ENCODE data around the gene TTC23L.

Gene TTC23L

GRCh38 chr5:34834794-34835089 is 4.2 kb upstream of the TTC23L start:
- Histone ChIP-seq H3K27me3 (replicated peaks; ENCODE audit: control insufficient read depth, insufficient read depth, low read length) (no peaks in the 10 kb centered on the region), H3K4me3 (replicated peaks; ENCODE audit: low read depth, low read length) (no peak overlapping the region), H3K36me3 (ENCODE audit: control insufficient read depth, insufficient read depth, low read length) (no peaks in the 10 kb centered on the region)
- no peak for TF ChIP-seq CTCF (IDR thresholded peaks at IDR 0.05; ENCODE audit: insufficient read depth, low read length, poor library complexity, severe bottlenecking)
- DNase-seq (ENCODE audit: extremely low read depth, insufficient read length): no peak

- no peak overlapping the region for H3K4me3 ChIP-seq (replicated peaks; ENCODE audit: low read depth, low read length)
- DNase-seq (ENCODE audit: extremely low read depth, insufficient read length): no peak
- H3K27me3 ChIP-seq (replicated peaks; ENCODE audit: control insufficient read depth, insufficient read depth, low read length): no peaks in the 10 kb centered on the region
- H3K36me3 ChIP-seq (ENCODE audit: control insufficient read depth, insufficient read depth, low read length): no peaks in the 10 kb centered on the region
- no peak for TF ChIP-seq CTCF (IDR thresholded peaks at IDR 0.05; ENCODE audit: insufficient read depth, low read length, poor library complexity, severe bottlenecking)
Measured at GRCh38 chr5:34835664-34836063, 3.3 kb upstream of the TTC23L start.

GRCh38 chr5:34841816-34842215 is 2.9 kb downstream of the TTC23L start:
- H3K36me3 ChIP-seq (ENCODE audit: control insufficient read depth, insufficient read depth, low read length): no peaks in the 10 kb centered on the region
- no peak for TF ChIP-seq CTCF (IDR thresholded peaks at IDR 0.05; ENCODE audit: insufficient read depth, low read length, poor library complexity, severe bottlenecking)
- no peaks in the 10 kb centered on the region; the same call in 1 of the 2 replicates for H3K27me3 ChIP-seq (replicated peaks; ENCODE audit: control insufficient read depth, insufficient read depth, low read length)
- DNase-seq (ENCODE audit: extremely low read depth, insufficient read length): no peak
- H3K4me3 ChIP-seq (replicated peaks; ENCODE audit: low read depth, low read length): no peak overlapping the region

GRCh38 chr5:34842554-34842953 is 3.6 kb downstream of the TTC23L start:
- H3K36me3 ChIP-seq (ENCODE audit: control insufficient read depth, insufficient read depth, low read length): no peaks in the 10 kb centered on the region
- no peak for TF ChIP-seq CTCF (IDR thresholded peaks at IDR 0.05; ENCODE audit: insufficient read depth, low read length, poor library complexity, severe bottlenecking)
- no peak for DNase-seq (ENCODE audit: extremely low read depth, insufficient read length)
- H3K4me3 ChIP-seq (replicated peaks; ENCODE audit: low read depth, low read length): no peak overlapping the region
- H3K27me3 ChIP-seq (replicated peaks; ENCODE audit: control insufficient read depth, insufficient read depth, low read length): no peaks in the 10 kb centered on the region; the same call in 1 of the 2 replicates

GRCh38 chr5:34843497-34843896 is 4.5 kb downstream of the TTC23L start:
- no peak for TF ChIP-seq CTCF (IDR thresholded peaks at IDR 0.05; ENCODE audit: insufficient read depth, low read length, poor library complexity, severe bottlenecking)
- no peak overlapping the region for H3K4me3 ChIP-seq (replicated peaks; ENCODE audit: low read depth, low read length)
- DNase-seq (ENCODE audit: extremely low read depth, insufficient read length): no peak
- H3K36me3 ChIP-seq (ENCODE audit: control insufficient read depth, insufficient read depth, low read length): no peaks in the 10 kb centered on the region
- no peaks in the 10 kb centered on the region; the same call in 1 of the 2 replicates for H3K27me3 ChIP-seq (replicated peaks; ENCODE audit: control insufficient read depth, insufficient read depth, low read length)

- DNase-seq (ENCODE audit: extremely low read depth, insufficient read length): no peak
- no peaks in the 10 kb centered on the region for H3K36me3 ChIP-seq (ENCODE audit: control insufficient read depth, insufficient read depth, low read length)
- no peak for TF ChIP-seq CTCF (IDR thresholded peaks at IDR 0.05; ENCODE audit: insufficient read depth, low read length, poor library complexity, severe bottlenecking)
- no peak overlapping the region for H3K4me3 ChIP-seq (replicated peaks; ENCODE audit: low read depth, low read length)
- H3K27me3 ChIP-seq (replicated peaks; ENCODE audit: control insufficient read depth, insufficient read depth, low read length): no peaks in the 10 kb centered on the region; the same call in 1 of the 2 replicates
Measured at GRCh38 chr5:34844106-34844505, 5.1 kb downstream of the TTC23L start.
